Measurements from ENCODE around the gene TADA2B. TPM values are rescaled to one million over a fixed set of nuclear protein-coding genes. Genes with fewer than 3 reads are reported as not detected.
A peak's percentile ranks its signal among the peaks of the same experiment; 100 is the strongest.

The TADA2B gene
- total RNA-seq, result 34.6 TPM
- long read RNA-seq, full-length matches to known transcripts, result 90 of 92 reads
- long read RNA-seq, partial matches to known transcripts, result 0 of 92 reads
- long read RNA-seq, other reads (novel, unspliced or antisense), result 2 of 92 reads

DNA sequence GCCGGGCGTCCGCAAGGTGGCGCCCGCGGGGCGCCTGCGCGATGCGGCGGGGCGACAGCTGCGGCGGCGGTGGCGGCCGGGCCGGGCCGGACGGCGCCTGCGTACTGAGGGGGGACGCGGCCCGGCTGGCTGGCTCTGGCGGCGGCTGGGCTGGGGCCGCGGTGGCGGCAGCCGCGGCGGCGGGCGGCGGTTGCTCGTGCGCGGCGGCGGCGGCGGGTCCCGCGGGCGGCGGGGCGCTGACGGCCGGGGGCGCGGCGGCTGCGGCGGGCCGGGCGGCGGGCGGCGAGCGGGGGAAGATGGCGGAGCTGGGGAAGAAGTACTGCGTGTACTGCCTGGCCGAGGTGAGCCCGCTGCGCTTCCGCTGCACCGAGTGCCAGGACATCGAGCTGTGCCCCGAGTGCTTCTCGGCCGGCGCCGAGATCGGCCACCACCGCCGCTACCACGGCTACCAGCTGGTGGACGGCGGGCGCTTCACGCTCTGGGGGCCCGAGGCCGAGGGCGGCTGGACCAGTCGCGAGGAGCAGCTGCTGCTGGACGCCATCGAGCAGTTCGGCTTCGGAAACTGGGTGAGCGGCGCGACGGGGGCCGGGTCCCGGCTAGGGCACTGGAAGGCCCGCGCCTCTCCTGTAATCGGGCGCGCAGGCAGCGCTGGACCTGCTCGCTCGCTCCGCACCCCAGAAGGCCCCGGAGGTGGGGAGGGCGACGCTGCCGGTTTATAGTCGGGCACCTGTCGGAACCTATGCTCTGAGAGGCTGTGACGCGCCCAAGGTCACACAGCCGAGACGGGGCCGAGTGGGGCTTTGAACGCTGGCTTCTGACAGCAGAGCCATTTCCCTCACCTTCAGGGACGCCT is at the start of gene TADA2B:
TADA2B (plus strand) TSS at position 89 of the 853 bp plus-strand sequence; CDS start at position 297, 208 bp downstream.
- peak; percentile 63 for DNase-seq
- intact Hi-C loops (cut with micrococcal nuclease), result loop anchor here (10.0 kb wide), 1 partner anchor 59 kb away; no protein-coding TSS in a partner anchor
- ATAC-seq, result peak; percentile 10

DNA sequence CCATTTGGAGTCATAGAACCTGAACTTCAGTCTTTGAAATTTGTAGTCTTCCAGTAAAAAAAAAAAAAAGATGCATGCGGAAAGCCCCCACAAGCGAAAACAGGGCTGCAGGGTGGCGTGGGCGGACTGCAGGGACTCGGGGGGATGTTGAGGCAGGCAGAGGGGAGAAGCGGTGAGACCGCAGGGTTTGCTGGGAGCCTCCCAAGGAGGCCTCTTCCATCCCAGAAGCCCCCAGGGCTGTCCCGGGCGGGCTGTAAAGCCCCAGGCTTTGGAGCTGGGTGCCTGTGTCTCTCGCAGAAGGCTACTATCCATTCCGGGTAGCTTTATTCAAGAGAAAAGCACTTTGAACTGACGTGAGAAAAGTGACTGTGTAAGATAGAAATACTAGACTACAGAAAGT is 46.7 kb upstream of the TADA2B start:
- DNase-seq (no peak), ATAC-seq (no peak)
- intact Hi-C loops (cut with micrococcal nuclease), result no loop called here

DNA sequence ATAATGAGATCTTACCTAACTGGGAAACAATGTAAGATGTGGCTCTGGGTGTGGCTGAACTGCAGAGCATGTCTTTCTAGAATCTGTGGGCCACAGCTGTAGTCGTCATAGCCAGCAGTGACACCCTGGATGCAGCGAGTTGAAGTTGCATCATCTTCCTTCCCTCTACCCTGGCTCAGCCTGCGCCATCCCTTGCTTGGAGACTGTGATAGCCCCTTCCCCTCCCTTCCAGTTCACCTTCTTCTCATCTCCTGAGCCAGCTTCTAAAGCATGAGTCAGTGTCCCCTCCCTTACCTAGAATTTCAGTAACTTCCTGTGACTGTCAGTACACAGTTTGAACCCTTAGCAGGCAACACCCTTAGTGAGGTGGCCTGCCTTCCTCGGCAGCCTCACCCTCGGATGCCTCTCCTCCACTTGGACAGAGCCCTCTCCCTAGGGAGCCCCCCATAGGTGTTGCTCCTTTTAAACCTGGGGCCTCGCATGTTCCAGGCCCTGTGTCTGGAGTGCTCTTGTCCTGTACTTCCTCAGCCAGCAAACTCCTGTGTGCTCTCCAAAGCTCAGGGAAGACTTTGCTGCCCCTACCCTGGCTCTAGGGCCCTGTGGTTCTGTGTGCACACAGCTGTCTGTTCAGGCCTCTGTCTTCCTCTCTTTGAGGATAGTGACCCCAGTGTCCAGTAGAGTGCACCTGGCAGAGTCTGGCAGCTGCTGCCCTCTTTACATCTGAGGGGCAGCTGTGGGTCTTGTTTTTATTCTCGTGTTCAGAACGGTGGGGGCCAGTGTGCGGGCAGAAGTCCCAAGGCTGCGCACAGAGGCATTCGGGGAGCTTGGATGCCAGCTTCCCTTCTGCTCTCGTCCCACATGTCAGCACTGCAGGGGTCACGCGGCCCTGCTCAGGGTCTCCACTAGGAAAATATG is 43.7 kb upstream of the TADA2B start:
- intact Hi-C loops (cut with micrococcal nuclease), result no loop called here
- no peak for DNase-seq
- no peak for ATAC-seq

- intact Hi-C loops (cut with micrococcal nuclease), result no loop called here
- DNase-seq (no peak), ATAC-seq (no peak)
Observed at GRCh38 chr4:7000421-7001176, 42.6 kb upstream of the TADA2B start.

- intact Hi-C loops (cut with micrococcal nuclease), result no loop called here
- DNase-seq, result no peak
- ATAC-seq, result no peak
Observed at GRCh38 chr4:7001271-7001670, 41.9 kb upstream of the TADA2B start.

GRCh38 chr4:7002336-7002735 is 40.8 kb upstream of the TADA2B start:
- DNase-seq (no peak), ATAC-seq (no peak)
- intact Hi-C loops (cut with micrococcal nuclease), result no loop called here

DNA sequence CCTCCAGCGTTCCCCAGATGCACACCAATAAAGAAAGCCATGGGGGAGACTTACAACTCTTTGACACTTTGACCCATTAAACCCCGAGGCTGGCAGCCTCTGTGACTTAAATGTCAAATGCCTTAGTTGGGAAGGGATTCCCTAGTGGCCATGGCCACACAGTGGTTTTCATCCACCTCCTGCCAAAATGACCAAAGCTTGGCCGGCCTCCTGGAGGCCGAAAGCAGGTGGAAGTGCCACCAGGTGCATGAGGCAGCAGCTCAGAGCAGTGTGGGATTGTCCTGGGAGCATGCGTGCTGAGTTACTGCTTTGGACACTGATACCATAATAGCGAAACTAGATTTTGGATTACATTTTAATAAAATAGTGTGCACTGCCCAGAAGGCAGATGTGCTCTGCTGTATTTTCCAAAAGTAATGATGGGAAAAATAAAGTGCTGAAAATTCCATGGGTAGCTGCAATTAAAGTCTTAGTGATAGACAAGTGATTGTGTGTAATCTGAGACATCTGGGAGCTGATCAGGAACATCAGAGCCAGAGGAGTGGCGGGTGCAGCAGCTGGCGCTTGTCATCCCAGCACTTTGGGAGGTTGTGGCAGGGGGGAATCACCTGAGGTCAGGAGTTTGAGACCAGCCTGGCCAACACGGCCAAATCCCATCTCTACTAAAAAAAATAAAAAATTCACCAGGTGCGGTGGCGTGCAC is 39.8 kb upstream of the TADA2B start:
- intact Hi-C loops (cut with micrococcal nuclease), result no loop called here
- DNase-seq, result no peak
- ATAC-seq, result no peak

DNA sequence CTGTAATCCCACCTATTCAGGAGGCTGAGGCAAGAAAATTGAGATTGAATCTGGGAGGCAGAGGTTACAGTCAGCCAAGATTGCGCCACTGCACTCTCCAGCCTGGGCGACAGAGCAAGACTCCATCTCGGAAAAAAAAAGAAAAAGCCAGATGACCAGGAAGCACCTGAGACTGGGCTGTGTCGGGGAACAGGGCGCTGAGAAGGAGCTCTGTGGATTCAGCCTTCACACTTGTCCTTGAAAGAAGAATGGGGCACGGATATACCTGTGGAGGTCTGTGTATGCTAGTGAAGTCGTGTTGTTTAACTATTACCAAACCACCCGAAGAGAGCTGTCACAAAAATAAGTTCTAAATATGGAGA is 39.3 kb upstream of the TADA2B start:
- intact Hi-C loops (cut with micrococcal nuclease), result no loop called here
- ATAC-seq (no peak), DNase-seq (no peak)

GRCh38 chr4:7004331-7004730 is 38.8 kb upstream of the TADA2B start:
- intact Hi-C loops (cut with micrococcal nuclease), result no loop called here
- DNase-seq (no peak), ATAC-seq (no peak)

- DNase-seq (no peak), ATAC-seq (no peak)
- intact Hi-C loops (cut with micrococcal nuclease), result no loop called here
Observed at GRCh38 chr4:7005571-7005970, 37.6 kb upstream of the TADA2B start.

DNA sequence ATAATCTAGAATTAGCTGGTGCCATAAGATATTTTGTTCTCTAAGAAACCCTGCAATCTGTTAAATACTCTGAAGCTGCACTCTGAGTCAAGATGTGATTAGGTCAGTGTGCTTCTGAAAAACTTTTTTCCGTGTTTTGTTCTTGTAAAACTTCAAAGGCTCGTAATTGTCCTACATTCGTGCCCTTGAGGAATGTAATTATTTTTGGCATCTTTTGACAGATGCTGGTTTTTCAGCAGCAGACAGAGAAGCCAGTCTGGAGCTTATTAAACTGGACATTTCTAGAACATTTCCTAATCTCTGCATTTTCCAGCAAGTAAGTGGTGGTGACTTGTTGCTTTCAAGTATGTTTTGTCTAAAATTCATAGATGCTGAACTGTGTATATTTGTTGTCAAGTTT is 36.8 kb upstream of the TADA2B start:
- DNase-seq (no peak), ATAC-seq (no peak)
- intact Hi-C loops (cut with micrococcal nuclease), result no loop called here

GRCh38 chr4:7007142-7007907 is 35.8 kb upstream of the TADA2B start:
- DNase-seq (no peak), ATAC-seq (no peak)
- intact Hi-C loops (cut with micrococcal nuclease), result no loop called here

- DNase-seq (no peak), ATAC-seq (no peak)
- intact Hi-C loops (cut with micrococcal nuclease), result no loop called here
Observed at GRCh38 chr4:7007944-7008343, 35.2 kb upstream of the TADA2B start.

- DNase-seq (no peak), ATAC-seq (peak; percentile 75)
- intact Hi-C loops (cut with micrococcal nuclease), result no loop called here
Observed at GRCh38 chr4:7009564-7009963, 33.6 kb upstream of the TADA2B start.

- no peak for ATAC-seq
- no peak for DNase-seq
- intact Hi-C loops (cut with micrococcal nuclease), result loop anchor here (10.0 kb wide), 1 partner anchor 1702 kb away; no protein-coding TSS in a partner anchor
Observed at GRCh38 chr4:7013175-7013574, 30.0 kb upstream of the TADA2B start.

- no peak for DNase-seq
- intact Hi-C loops (cut with micrococcal nuclease), result loop anchor here (10.0 kb wide), 1 partner anchor 1700 kb away; no protein-coding TSS in a partner anchor
Observed at GRCh38 chr4:7014815-7015214, 28.4 kb upstream of the TADA2B start.

DNA sequence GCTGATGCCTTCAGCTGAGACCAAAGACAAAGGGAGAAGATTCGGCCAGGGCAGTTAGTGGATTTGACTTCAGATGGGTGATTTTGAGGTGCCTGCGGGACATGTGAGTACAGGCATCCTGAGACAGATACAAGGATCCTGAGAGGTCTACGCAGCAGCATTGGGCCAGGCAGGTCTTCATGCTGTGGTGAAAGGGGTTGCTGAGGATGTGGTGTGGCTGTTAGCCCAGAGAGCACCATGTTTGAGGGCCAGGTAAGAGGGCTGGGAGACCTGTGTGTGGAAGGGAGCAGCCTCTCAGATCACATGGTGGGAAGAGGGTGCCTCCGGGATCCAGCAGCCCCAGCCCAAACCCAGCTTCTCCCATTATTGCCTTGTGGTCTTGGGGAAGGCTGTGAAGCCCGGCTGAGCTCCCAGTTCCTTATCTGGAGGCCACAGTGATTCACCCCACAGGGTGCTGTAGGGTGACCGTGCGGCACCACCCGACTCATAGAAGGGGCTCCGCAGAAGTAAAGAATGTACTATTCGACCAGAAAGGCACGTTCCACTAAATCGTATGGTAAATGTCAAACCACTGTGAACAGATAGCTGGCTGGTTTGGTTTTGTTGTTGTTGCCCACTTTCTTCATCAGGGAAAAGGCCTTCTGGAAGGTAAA is 27.7 kb upstream of the TADA2B start:
- ATAC-seq, result no peak
- intact Hi-C loops (cut with micrococcal nuclease), result loop anchor here (10.0 kb wide), 1 partner anchor 1699 kb away; no protein-coding TSS in a partner anchor
- no peak for DNase-seq

More at GRCh38 chr4:7014815-7015214, 28.4 kb upstream of the TADA2B start:
- no peak for ATAC-seq
